Measurements from ENCODE around the gene COL4A2.

The COL4A2 gene

DNA sequence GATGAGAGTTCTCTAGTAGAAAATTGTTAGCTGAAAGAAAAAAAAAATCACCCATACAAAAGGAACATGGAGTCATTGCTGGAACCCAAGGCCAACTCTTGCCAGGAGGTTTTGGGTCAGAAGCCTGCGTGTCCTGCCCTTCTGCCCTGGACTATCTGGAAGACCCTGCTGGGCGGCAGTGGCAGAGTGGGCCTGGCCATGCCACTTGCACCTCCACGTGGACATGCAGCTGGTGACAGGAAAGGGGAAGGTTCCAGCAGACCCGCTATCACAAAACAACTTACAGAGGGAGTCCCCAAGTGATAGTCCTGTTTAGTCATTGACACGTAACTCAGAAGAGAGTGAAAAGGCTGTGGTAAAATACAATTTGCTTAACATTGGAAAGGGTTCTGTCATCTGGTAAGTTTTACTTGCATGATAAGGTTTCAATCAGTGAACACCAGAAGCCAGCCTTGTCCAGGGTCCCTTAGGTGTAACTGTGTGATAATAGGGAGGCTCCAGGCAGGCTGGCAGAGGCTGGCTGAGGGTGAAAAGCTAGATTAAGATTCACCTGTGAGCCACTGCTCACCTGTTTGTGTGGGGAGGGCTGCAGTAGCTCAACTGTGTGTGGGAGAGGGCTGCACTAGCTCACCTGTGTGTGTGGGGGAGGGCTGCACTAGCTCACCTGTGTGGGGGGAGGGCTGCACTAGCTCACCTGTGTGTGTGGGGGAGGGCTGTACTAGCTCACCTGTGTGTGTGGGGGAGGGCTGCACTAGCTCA lies 47.8 kb downstream of the COL4A2 start:
- DNase-seq (ENCODE audit: low read depth in 2 of 2): no peak

DNA sequence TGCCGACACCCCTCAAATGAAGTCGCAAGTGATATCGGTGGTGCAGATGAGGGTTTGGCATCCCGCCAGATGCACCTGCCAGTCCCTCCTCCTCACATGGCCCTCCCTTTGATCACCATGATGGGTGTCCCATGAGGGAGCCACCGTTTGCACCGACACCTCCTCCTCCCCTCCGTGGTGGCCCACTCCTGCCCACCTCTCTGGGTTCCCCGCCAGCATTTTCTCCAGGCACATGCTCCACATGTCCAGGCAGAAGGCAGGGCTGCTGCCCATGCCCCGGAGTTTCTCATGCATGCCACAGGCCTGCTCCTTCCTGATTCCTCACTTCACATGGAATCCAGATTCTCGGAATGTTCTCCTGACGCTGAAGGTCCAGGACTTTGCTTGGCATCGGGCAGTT lies 49.3 kb downstream of the COL4A2 start:
- no peak for DNase-seq (ENCODE audit: low read depth in 2 of 2)

DNA sequence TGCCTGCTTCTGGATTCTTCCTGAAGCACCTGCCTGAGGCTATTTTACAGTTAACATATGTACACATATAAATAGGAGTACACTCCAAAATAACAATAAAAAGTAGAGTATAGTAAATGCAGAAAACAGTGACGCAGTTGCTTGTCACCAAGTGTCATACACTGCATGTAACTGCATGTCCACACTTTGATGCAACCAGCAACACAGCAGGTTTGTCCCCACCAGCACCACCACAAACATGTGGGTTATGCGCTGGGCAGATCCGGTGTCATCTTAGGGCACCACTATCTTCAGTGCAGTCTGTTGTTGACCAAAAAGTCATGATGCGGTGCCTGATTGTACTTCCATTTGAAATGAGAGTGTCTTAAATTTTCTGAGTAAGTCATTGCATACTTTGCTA lies 51.3 kb downstream of the COL4A2 start:
- DNase-seq (ENCODE audit: low read depth in 2 of 2): no peak

DNA sequence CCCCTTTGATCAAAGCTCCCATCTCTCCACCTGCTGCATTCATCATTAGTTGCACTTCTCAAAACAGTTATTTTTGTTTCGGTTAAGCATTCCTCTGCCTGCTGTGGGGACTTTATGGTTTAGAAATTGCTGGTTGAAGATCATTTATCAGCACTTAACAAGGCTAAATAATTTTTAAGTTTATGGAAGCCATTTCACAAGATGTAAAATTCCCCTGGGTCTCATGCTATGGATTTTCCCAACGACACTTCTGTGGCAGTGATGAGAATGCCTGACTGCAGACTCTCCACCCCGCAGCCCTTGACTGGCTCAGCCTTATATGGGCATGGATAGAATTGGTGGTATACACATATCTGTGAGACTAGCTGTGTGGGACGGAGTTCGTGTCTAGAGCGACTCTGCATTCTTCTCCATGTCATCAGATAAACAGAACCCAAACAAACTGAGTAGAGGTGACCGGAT lies 52.8 kb downstream of the COL4A2 start:
- DNase-seq (ENCODE audit: low read depth in 2 of 2): no peak

DNA sequence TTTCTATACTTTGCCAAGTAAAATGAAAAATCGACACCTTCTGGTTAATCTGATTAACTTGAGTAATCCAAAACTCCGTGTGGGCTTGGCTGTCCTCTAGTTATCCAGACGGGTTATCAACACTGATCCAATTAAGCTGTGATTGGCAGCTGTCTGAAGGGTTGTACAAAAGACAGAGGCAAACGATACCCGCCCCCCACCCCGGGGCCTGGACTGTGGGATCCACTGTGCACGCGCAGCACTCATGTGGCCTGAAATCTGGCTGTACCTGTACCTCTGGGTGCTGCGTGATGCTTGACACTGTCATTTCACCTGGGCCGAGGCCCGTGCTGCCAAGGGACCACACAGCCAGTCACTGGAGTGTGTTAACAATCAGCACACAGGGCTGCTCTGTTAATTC lies 53.5 kb downstream of the COL4A2 start:
- DNase-seq (ENCODE audit: low read depth in 2 of 2): no peak

DNA sequence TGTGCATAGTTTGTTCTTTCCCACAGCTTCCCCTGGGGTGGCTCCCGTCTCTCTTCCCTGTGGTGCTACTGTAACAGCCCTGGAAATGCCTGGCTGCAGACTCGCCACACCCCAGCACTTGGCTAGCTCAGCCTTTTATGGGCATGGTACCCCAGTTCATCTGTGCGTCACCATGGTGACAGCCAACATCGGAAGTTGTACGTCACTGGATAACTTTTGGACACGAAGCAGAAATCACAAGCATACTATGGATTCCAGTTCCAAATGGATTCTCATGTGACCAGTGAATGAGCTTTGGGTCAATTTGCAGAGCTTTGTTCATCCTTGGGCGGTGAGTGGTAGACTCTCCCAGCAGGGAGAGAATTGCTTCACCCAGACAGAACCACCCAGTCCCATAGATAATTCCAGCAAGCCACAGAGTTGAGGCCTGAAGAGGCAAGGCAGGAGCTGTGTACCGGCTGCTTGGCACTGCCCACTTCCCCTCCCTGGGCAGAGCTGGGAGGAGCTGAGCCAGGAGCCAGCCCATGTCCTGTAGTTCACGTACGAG lies 54.4 kb downstream of the COL4A2 start:
- no peak for DNase-seq (ENCODE audit: low read depth in 2 of 2)

DNA sequence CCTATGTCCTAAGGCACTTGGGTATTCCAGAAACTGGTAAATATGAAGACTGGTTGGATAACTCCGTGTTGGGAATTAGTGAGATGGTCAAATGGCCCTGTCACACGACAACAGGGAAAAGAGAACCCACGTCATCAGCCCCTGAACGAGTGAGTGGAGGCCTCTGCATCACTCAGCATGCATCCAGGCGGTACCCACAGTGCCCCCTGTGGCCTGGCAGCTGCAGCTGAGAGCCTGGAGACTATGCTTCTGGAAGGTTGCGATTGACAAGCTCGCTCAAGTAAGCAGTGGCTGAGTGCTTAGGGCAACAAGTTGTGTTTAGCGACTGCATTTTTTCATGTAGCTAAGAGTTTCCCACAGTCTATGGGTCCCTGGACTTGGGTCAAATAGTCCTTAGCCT lies 55.9 kb downstream of the COL4A2 start:
- DNase-seq (ENCODE audit: low read depth in 2 of 2): no peak

DNA sequence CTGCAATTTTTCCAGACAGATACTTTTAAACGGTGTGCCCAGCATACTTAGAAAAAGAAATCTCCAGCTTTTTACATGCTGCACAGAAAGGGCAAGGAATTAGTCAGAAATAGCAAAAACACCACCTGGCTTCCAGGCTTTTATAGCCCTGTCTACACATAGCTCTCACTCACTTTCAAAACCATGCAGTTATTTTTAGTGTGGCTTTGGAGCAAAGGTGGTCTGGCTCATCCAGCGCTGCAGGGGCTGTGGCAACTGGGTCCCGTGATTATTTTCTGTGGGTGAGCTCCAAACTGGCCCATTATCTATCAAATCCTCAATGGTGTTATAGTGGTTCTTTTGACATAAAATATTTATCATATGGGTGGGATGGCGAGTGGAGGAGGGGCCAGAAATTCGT lies 57.0 kb downstream of the COL4A2 start:
- no peak for DNase-seq (ENCODE audit: low read depth in 2 of 2)

DNA sequence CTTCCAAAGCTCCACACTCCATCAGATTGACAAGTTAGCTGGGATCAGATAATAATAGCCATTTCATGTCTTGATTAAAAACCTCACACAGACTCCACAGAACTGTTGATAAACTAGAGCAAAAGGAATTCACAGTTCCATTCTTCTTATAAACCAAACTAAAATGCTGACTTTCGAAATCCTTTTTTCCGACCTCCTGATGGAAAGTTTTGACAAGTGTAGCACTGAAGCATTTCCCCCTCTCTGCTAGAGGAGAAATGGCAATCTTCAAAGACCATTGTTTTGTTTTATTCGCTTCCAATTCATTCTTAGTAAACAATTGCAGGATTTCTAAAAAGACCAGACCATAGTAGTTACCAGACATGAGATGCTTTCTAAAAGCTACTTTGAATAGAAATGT lies 58.8 kb downstream of the COL4A2 start:
- no peak for DNase-seq (ENCODE audit: low read depth in 2 of 2)

DNA sequence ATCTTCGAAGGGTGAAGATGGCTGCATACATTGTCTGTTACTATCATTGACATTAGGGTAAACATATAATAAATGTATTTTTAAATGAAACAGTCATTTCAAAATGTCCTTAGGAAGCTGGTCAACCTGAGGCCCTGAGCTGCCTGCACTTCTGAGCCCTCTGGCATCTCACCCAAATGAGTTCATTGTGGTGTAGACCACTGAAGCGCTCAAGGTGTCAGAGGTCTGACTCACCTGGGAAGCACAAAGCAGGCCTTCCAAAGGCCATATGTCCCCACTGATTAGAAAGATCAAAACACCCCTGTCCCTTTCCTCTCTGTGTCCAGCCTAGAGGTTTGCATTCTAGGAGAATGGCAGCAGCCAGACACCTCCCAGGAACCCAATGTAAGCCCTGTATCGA lies 59.6 kb downstream of the COL4A2 start:
- no peak for DNase-seq (ENCODE audit: low read depth in 2 of 2)

DNA sequence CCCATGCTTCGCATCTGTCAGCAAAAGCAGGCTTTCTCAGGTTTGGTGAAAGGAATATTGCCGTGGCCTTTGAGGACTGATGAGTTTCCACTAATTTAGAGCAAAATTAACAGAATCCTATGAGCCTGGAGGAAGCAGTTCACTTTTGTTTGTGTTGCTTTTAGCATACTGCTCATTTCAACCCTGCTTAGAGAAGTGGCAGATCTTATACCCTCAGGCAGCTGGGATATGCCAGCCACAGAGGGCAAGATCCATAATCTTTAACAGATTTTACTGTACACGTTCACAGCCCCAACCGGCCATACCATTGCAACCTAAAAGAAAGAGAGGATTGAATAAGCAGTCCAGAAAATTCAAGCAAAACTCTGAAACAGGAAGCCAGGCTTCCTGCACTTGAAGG lies 60.5 kb downstream of the COL4A2 start:
- no peak for DNase-seq (ENCODE audit: low read depth in 2 of 2)

DNA sequence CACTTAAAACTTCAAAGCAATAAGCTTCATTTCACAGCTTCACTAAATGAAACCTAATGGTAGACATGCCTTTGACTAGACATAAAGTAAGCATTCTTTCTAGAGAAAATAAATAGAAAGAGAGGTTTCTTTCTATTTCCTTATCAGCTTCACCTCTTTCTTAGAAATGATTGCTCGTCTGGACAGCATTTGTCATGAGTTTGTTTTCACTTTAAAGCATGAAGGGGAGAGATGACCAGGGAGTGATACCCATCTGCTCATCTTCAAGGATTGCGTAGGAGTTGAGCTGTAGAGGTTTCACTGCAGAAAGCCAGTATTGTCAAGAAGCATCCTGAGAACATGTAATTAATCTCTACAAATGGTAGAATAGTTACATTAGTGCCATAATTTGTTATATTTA lies 61.3 kb downstream of the COL4A2 start:
- DNase-seq (ENCODE audit: low read depth in 2 of 2): no peak

DNA sequence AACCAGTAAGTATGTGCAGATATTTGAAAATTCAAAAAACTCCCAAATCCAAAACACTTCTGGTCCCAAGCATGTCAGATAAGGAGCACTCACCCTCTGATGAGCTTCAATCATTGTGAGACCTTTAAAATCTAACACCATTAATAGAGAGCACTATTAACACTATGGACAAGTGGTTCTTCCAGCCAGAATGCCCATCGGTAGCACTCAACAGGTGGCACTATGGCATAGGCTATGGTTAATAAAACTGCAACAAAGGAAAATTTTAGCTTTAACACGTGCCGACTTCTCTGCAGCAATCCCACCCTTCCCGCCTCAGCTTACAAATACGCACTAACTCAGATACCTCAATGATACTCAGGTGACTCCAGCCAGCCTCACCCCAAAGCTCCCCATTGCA lies 62.3 kb downstream of the COL4A2 start:
- no peak for DNase-seq (ENCODE audit: low read depth in 2 of 2)

DNA sequence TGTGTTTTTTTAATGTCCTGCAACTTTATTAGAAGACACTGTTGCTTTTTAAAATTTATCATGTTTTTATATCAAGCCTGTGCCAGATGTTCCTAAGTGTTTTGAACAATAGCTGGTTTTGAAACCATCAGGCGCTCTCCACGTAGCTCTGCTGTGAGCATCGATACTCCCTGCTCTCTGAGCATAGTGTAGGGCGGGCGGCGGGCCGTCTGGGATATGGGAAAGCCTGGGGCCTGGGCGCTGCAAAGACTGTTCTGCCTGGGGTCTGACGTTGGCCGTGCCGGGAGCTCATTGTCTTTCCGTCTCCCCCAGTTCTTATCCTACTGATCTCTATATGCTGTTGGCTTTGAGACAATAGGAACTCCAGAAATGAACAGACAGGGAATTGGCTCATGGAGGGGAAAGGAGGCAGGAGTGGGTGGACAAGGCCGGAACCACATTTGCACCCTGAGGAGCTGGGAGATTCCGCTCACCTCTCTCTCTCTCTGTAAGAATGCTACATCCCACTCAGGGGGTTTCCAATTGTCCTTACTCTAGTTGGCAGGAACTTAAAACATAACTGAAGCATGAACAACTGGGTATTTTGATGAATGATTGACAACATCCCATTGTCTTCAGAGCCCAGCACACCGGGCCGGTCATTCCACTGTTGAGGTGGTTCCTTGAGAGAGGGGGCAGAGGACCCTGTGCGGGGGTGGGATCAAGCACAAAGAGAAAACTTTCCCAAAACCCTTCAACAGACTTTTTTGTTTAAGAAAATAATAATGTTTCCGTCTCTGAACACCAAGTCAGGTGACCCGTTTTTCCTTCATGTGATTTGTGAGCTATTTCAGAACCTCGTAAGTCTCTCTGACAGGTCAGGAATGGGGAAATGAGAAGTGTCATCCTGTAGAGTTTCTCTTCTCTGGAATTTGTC lies 64.7 kb downstream of the COL4A2 start:
- no peak for DNase-seq (ENCODE audit: low read depth in 2 of 2)

DNA sequence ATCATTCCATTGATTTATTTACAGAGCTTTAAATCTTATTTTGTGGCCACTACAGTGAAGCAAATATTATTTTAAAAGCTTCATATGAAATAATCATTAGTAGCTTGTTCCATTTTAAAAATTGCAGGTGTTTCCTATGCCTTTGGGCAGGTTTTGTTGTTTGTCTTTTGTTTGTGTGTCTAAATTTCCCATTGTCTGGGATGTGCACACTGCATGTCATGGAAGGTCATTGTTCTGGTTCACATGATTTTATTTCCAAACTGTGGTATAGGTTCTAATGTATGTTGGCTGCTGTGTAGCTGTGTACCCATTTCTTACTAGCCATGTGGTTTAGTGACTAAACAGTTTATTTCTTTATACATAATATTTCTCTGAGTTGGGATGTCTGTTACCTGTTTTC lies 65.6 kb downstream of the COL4A2 start:
- DNase-seq (ENCODE audit: low read depth in 2 of 2): no peak

DNA sequence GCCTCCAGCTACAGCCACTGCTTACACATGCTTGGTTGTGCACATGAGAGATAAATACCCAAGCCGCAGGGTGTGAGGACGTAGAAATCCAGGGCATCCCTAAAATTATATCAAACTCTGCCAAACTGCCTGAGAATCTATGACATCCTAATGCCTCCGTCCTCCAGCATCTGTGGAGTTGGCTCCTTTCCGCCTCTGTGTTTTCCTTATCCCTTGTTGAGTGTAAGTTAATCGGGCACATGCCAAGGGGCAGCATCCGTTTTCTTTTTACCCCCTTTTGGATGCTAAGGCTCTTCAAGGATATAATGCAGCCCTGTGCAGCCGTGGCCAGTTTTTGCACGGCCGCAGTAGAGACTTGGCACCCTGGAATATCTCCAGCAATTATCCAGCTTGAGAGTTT lies 66.5 kb downstream of the COL4A2 start:
- DNase-seq (ENCODE audit: low read depth in 2 of 2): no peak

DNA sequence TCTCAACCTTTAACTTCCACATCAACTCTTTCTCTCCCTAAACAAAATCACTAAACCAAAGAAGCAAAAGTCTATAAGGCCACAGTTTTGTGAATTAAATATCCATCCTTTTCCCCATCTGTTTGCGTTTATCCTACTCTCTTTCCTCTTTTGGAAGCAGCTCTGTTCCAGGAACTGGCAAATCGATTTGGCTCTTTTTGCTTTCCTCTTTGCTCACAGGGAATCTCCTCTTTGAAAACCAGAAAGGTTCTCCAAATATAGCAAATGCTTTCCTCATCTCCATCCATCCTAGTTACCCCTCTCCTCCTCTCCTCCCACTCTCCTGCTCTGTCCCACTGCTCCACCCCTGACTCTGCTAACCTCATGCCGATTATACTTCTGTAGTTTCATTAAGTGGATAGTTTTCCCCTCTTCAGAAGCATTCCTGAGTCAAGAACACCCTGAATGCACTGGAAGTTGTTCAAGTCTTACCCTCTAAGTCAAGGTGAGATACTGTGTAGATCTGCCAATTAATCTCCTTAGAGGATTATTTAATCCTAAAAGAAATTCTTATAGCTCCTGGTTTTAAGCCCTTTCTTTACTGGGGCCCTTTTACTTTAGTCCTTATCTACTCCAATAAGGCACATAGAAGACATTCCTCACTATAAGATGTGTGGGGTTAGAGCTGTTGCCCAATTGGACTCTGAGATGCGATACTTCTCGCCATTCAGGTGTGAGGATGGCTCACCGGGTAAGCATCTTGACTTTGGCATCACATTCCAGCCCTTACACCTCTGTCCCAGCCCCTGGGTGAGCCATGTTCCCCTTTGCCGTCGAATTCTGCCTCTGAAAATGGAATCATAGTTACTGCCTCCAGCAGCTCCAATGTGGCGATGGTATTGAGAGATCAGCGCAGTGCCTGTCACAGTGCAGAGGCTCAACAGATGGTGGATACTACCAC lies 67.6 kb downstream of the COL4A2 start:
- DNase-seq (ENCODE audit: low read depth in 2 of 2): no peak

DNA sequence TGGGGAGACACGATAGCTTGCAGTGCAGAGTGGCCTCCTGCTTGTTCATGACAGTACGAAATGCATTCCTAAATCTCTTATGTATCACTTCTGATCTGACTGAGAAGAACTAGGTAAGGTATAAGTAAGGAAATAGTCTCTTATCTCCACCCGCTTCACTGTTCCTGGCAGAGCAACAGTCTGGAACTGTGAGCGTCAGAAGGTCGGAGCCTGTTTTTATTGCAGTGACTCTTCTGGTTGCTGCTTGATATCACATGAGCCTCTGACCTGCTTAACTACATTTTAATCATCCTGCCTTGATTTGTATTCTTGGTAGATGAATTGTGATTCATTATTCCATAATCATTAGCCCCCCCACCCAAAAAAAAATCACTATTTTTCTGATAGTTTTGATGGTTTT lies 69.0 kb downstream of the COL4A2 start:
- no peak for DNase-seq (ENCODE audit: low read depth in 2 of 2)

DNA sequence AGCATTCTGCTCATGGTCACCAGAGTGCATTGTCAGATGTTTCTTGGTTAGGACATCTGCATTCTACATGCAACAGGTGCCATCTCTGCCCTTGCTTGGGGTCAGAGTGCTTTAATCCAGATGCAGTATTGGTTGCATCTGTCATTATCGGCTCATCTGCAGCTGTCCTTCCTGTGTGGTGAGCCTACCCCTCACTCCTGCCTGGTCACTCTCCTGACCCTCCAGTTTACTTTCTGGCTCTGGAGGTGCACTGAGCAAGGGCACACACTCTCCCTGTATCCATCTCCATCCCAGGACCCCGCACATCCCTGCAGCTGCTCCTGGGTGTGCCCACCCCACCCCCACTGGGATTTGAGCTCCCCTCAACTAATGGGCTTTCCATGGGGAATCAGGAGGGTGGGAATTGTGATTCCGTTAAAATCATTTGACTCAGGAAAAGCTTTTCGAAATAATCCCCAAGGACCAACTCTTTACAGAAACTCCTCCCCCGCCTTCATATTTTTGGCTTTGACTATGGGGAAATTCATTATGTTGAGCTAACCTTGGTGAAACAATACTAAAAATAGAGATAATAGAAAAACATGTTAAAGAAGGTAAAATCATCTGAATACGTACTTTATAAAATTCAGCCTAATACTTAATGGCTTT lies 70.2 kb downstream of the COL4A2 start:
- no peak for DNase-seq (ENCODE audit: low read depth in 2 of 2)

DNA sequence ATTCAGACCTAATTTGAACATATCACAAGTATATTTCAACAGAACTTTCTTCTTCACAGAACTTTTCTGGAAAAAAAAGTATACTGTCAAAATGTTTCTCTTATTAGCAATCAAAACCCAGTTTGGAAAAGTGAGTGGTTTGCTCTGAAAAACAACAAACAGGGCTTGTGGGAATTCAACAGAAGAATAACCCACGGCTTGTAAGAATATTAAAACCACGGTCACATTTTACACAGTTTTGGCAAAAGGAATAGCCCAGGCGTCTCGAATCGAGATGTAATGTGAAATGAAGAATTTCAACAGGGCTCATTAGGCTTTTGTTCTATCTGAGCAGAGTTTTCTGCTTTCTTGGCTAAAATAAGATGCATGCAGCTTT lies 70.7 kb downstream of the COL4A2 start:
- no peak for DNase-seq (ENCODE audit: low read depth in 2 of 2)

DNA sequence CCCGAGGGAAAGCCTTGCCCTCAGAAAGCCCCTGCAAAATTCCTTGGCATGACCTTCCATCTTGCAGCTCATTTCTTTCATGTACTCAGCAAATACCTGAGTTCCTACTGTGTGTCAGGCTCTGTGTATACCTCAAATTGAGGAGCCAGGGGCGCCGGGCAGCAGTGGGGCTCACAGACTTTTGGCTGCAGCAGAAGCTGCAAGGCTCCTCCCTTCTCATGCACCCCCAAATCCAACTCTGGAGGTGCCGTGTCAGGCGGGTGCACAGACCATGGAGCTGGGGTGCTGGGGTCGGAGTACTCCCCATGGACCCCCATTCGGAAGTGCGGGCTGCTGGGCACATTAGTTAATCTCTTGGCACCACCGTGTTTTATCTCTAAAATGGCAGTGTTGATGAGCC lies 72.3 kb downstream of the COL4A2 start:
- no peak for DNase-seq (ENCODE audit: low read depth in 2 of 2)

Measured in stimulated activated CD4-positive, alpha-beta T cell treated with anti-CD3 and anti-CD28 coated beads, Interleukin-12 subunit alpha, Interleukin-12 subunit beta, amount 100 ng/mL, for 24 hours (primary cell).